Measurements from ENCODE around the gene PON2. TPM values are rescaled to one million over a fixed set of nuclear protein-coding genes. Genes with fewer than 3 reads are reported as not detected.

PON2 gene
- total and polyA plus RNA-seq, 2 of the 8 experiments (the other 6 are each of a cell fraction or from before 2014, with no cell fraction given) = 20.6 to 31.0 TPM

DNA sequence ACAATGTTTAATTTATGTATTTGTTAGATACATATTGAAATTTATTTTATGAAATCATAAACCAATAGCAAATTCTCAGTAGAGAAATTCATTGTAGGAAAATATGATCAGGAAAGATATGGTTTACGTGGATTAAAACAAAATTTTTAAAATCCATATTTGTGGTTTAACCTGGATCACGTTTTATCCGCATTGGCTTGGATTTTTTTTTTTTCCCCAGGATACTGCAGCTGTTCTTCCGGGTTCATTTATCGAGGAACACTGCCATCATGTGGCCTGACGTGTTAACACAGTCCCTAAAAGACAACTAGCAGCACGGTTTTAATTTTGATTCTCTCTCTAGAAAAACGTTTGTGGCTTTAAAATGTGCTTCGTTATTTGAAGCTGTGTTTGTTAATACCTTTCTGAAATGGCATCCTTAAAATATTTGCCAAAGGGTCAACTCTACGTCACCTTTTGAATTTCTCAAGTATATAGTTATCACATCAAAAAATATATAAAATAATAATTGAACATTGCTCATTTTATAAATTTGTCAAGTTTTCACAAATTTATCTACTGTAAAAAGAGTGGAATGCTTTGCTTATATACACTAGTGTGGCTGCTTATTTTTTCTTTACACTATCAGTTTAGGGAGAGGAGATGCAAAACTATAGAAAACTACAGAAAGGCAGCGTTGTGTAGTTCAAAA lies 42.2 kb upstream of the PON2 start:
- Histone ChIP-seq H2BK5ac (ENCODE audit: low read depth, low read length) (no peak overlapping the region), H3K14ac (ENCODE audit: insufficient read length) (no peak overlapping the region), H4K5ac (ENCODE audit: insufficient read length, low read depth, low read length) (no peak overlapping the region), H2BK20ac (ENCODE audit: low read length) (no peak overlapping the region), H2AK5ac (ENCODE audit: low read depth, low read length) (no peak overlapping the region), H3K27ac (ENCODE audit: low read depth, low read length) (no peak overlapping the region), H3K23ac (ENCODE audit: insufficient read length) (no peak overlapping the region), H2BK120ac (replicated peaks; ENCODE audit: low read depth, low read length) (no peak overlapping the region), H3K9ac (replicated peaks in 1 of 4; ENCODE audit: extremely low read depth in 1 of 4, low read depth in 3 of 4, low read length in 3 of 4) (no peak overlapping the region), H3K27me3 (replicated peaks in 1 of 4; ENCODE audit: control insufficient read depth in 3 of 4, extremely low read depth in 1 of 4, insufficient read depth in 3 of 4, low read length in 3 of 4) (no peaks in the 10 kb centered on the region), H3K4me1 (replicated peaks in 1 of 4; ENCODE audit: control insufficient read depth in 3 of 4, insufficient read depth in 4 of 4, low read length in 3 of 4) (no peaks in the 10 kb centered on the region), H3K79me2 (ENCODE audit: control insufficient read depth in 1 of 2, insufficient read depth in 2 of 2, low read length in 2 of 2) (no peaks in the 10 kb centered on the region), H4K20me1 (replicated peaks in 1 of 2; ENCODE audit: control insufficient read depth in 1 of 2, insufficient read depth in 2 of 2, low read length in 2 of 2) (no peaks in the 10 kb centered on the region), H4K91ac (replicated peaks; ENCODE audit: insufficient read length, low read length) (no peak overlapping the region), H3K23me2 (ENCODE audit: low read depth, low read length) (no peaks in the 10 kb centered on the region; the same call in 1 of the 2 replicates), H3K18ac (ENCODE audit: extremely low read depth, low read length) (no peak overlapping the region), H2AFZ (ENCODE audit: low read length) (peak overlapping the region; percentile 84; the same call in 1 of the 2 replicates), H3K79me1 (ENCODE audit: low read depth, low read length) (no peaks in the 10 kb centered on the region), H3K4ac (replicated peaks; ENCODE audit: insufficient read length, low read depth, low read length) (no peak overlapping the region), H2BK15ac (ENCODE audit: low read length) (no peak overlapping the region), H3K56ac (replicated peaks; ENCODE audit: insufficient read length, low read depth, low read length) (no peak overlapping the region), H3K36me3 (ENCODE audit: control insufficient read depth in 2 of 4, insufficient read depth in 4 of 4, low read length in 3 of 4) (no peaks in the 10 kb centered on the region), H3K9me3 (ENCODE audit: insufficient read depth in 2 of 2, low read depth in 1 of 2, low read length in 1 of 2) (no peaks in the 10 kb centered on the region), H3K4me3 (ENCODE audit: extremely low read depth in 1 of 4, insufficient read depth in 2 of 4, low read depth in 3 of 4, low read length in 4 of 4) (no peak overlapping the region), H3K4me2 (ENCODE audit: insufficient read depth in 1 of 2, low read depth in 2 of 2, low read length in 2 of 2) (no peak overlapping the region), H2BK12ac (ENCODE audit: low read depth, low read length) (no peak overlapping the region), H4K8ac (ENCODE audit: extremely low read depth, insufficient read depth, low read length) (no peak overlapping the region)
- WGBS, 2 experiments (ENCODE audit: extremely low coverage in 1 of 2, insufficient coverage in 1 of 2, insufficient read length in 1 of 2, insufficient replicate concordance in 2 of 2, low coverage in 1 of 2, low lambda C conversion rate in 2 of 2, missing lambda C conversion rate in 1 of 2) = 17% methylated on average over 11 of the region's 11 CpGs; no CpG with 5 or more reads in 1 of the 2 experiments
- FAIRE-seq = peak; percentile 95
- no peak for DNase-seq (ENCODE audit: low read depth in 1 of 2, low spot score in 2 of 2)
- CTCF ChIA-PET (ENCODE audit: partially characterized antibody) = interaction anchor here (0.5 to 5.6 kb wide), 55 partner anchors 8 to 1306 kb away, joined by 3 to 55 read pairs (median 4); partner anchors contain the start of genes ASB4, COL1A2 and PON3
- POLR2A ChIA-PET (ENCODE audit: partially characterized antibody) = interaction anchor here (1.1 kb wide), 1 partner anchor 42 kb away, joined by 3 read pairs; no protein-coding TSS in a partner anchor
- TF ChIP-seq EZH2 (IDR thresholded peaks at IDR 0.05; ENCODE audit: low read depth, low read length, severe bottlenecking) (no peak), KDM5A (IDR thresholded peaks at IDR 0.05; ENCODE audit: low read length) (no peak), BRCA1 (IDR thresholded peaks at IDR 0.05; ENCODE audit: low read depth, low read length) (no peak), CTCF (IDR thresholded peaks at IDR 0.05; ENCODE audit: control extremely low read depth in 1 of 3, insufficient read depth in 1 of 3, low read depth in 1 of 3, low read length in 3 of 3) (peak in 2 of 3 experiments; percentile 70 to 71; a peak in 3 of 4 replicates), CBX8 (IDR thresholded peaks at IDR 0.05; ENCODE audit: borderline replicate concordance, low read depth, low read length) (no peak), CEBPB (IDR thresholded peaks at IDR 0.05; ENCODE audit: low read depth, low read length) (no peak), KDM1A (IDR thresholded peaks at IDR 0.05; ENCODE audit: borderline replicate concordance, low read length) (no peak), CHD2 (IDR thresholded peaks at IDR 0.05; ENCODE audit: low read length) (no peak), RAD21 (IDR thresholded peaks at IDR 0.05 in 1 of 2, conservative IDR thresholded peaks at IDR 0.05 in 1 of 2; ENCODE audit: low read depth in 2 of 2, low read length in 2 of 2) (peak; percentile 92 to 94)
